Measurements from ENCODE around the gene ZSCAN31. TPM values are rescaled to one million over a fixed set of nuclear protein-coding genes. Genes with fewer than 3 reads are reported as not detected.

ZSCAN31 gene
- total and polyA plus RNA-seq, 2 of the 8 experiments (the other 6 are each of a cell fraction or from before 2014, with no cell fraction given): 1.9 to 7.0 TPM

DNA sequence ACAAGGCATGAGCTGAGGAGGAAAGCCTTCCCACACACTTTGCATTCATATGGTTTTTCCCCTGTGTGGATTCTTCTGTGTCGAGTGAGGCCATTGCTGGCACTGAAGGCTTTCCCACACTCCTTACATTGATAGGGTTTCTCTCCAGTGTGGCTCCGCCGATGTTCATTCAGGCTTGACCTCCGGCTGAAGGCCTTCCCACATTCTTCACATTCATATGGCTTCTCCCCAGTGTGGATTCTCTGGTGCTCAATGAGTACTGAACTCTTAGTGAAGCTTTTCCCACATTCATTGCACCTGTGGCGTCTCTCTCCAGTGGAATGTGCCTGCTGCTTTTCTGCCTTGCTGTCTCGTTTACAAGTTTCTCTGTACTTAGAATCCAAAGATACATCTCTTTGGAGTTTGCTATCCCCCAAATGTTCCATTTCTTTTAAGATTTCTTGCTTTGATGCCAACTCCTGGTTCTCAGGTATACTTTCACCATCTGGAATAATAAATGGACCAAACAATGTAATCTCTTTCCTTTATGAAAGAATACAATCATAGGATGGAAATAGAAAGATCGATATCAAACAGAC, 9.5 kb downstream of the ZSCAN31 start:
- H4K20me1 ChIP-seq (replicated peaks in 1 of 2; ENCODE audit: control insufficient read depth in 1 of 2, insufficient read depth in 2 of 2, low read length in 2 of 2): no peaks in the 10 kb centered on the region
- H3K27me3 ChIP-seq (replicated peaks in 1 of 4; ENCODE audit: control insufficient read depth in 3 of 4, extremely low read depth in 1 of 4, insufficient read depth in 3 of 4, low read length in 3 of 4): no peaks in the 10 kb centered on the region
- POLR2A ChIA-PET (ENCODE audit: partially characterized antibody): interaction anchor here (0.7 to 1.0 kb wide), 2 partner anchors 8 to 9 kb away, joined by 3 read pairs; partner anchors contain the start of gene ZSCAN31
- H3K79me2 ChIP-seq (ENCODE audit: control insufficient read depth in 1 of 2, insufficient read depth in 2 of 2, low read length in 2 of 2): no peaks in the 10 kb centered on the region
- no peak overlapping the region for H4K5ac ChIP-seq (ENCODE audit: insufficient read length, low read depth, low read length)
- no peak overlapping the region for H3K4me2 ChIP-seq (ENCODE audit: insufficient read depth in 1 of 2, low read depth in 2 of 2, low read length in 2 of 2)
- H3K23ac ChIP-seq (ENCODE audit: insufficient read length): no peak overlapping the region
- H2BK5ac ChIP-seq (ENCODE audit: low read depth, low read length): no peak overlapping the region
- peaks cover 34 to 37% of the 10 kb centered on the region in 2 experiments for H3K9me3 ChIP-seq (ENCODE audit: insufficient read depth in 2 of 2, low read depth in 1 of 2, low read length in 1 of 2)
- no peak overlapping the region for H3K4ac ChIP-seq (replicated peaks; ENCODE audit: insufficient read length, low read depth, low read length)
- H3K79me1 ChIP-seq (ENCODE audit: low read depth, low read length): no peaks in the 10 kb centered on the region
- H4K91ac ChIP-seq (replicated peaks; ENCODE audit: insufficient read length, low read length): no peak overlapping the region
- no peak overlapping the region for H2AFZ ChIP-seq (ENCODE audit: low read length)
- no peak overlapping the region for H2BK12ac ChIP-seq (ENCODE audit: low read depth, low read length)
- no peak for DNase-seq (ENCODE audit: low read depth in 1 of 2, low spot score in 2 of 2)
- FAIRE-seq: no peak
- no peak overlapping the region for H3K18ac ChIP-seq (ENCODE audit: extremely low read depth, low read length)
- TF ChIP-seq KDM1A (IDR thresholded peaks at IDR 0.05; ENCODE audit: borderline replicate concordance, low read length): 0 out of 2 replicates have a peak, but pooled peaks have one; percentile 64
- no peak for TF ChIP-seq SP4 (IDR thresholded peaks at IDR 0.05; ENCODE audit: low read length)
- H2BK20ac ChIP-seq (ENCODE audit: low read length): no peak overlapping the region
- no peak overlapping the region for H3K14ac ChIP-seq (ENCODE audit: insufficient read length)
- no peak overlapping the region for H2BK15ac ChIP-seq (ENCODE audit: low read length)
- H2AK5ac ChIP-seq (ENCODE audit: low read depth, low read length): no peak overlapping the region
- WGBS, 2 experiments (ENCODE audit: extremely low coverage in 1 of 2, insufficient coverage in 1 of 2, insufficient read length in 1 of 2, insufficient replicate concordance in 2 of 2, low coverage in 1 of 2, low lambda C conversion rate in 2 of 2, missing lambda C conversion rate in 1 of 2): 94% methylated on average over 7 of the region's 7 CpGs; no CpG with 5 or more reads in 1 of the 2 experiments
- no peak overlapping the region for H4K8ac ChIP-seq (ENCODE audit: extremely low read depth, insufficient read depth, low read length)
- no peaks in the 10 kb centered on the region for H3K4me1 ChIP-seq (replicated peaks in 1 of 4; ENCODE audit: control insufficient read depth in 3 of 4, insufficient read depth in 4 of 4, low read length in 3 of 4)
- no peak overlapping the region for H3K4me3 ChIP-seq (ENCODE audit: extremely low read depth in 1 of 4, insufficient read depth in 2 of 4, low read depth in 3 of 4, low read length in 4 of 4)
- H2BK120ac ChIP-seq (replicated peaks; ENCODE audit: low read depth, low read length): no peak overlapping the region
- CTCF ChIA-PET (ENCODE audit: partially characterized antibody): no interaction called here
- H3K36me3 ChIP-seq (ENCODE audit: control insufficient read depth in 2 of 4, insufficient read depth in 4 of 4, low read length in 3 of 4): peaks cover 7 to 32% (median 19%) of the 10 kb centered on the region in 4 experiments; a peak in 6 of 8 replicates
- no peak overlapping the region for H3K9ac ChIP-seq (replicated peaks in 1 of 4; ENCODE audit: extremely low read depth in 1 of 4, low read depth in 3 of 4, low read length in 3 of 4)
- no peaks in the 10 kb centered on the region for H3K23me2 ChIP-seq (ENCODE audit: low read depth, low read length)
- no peak overlapping the region for H3K56ac ChIP-seq (replicated peaks; ENCODE audit: insufficient read length, low read depth, low read length)
- no peak overlapping the region for H3K27ac ChIP-seq (ENCODE audit: low read depth, low read length)

Data from H1 (cell line).